Neural crest cell (in vitro differentiated cells): ENCODE measurements around the gene TIMM10. TPM values are rescaled to one million over a fixed set of nuclear protein-coding genes. Genes with fewer than 3 reads are reported as not detected.

Experiments
- DNase-seq: peaks from one replicate; pipeline ENCODE4 v3.0.0; 2021; ENCODE audit warnings: low read depth, mixed read lengths, low spot score
- H3K27ac Mint-ChIP-seq: one replicate; pipeline ENCODE4 v1.8.0; 2021; ENCODE audit warnings: mild to moderate bottlenecking, mixed read lengths; ENCODE audit not compliant: unreplicated experiment
- H3K27me3 Mint-ChIP-seq: 2 replicates; pipeline ENCODE4 v1.8.0; 2021; ENCODE audit warnings: low read depth, mild to moderate bottlenecking, mixed read lengths
- H3K36me3 Mint-ChIP-seq: 2 replicates; pipeline ENCODE4 v1.8.0; 2021; ENCODE audit warnings: low read depth, mild to moderate bottlenecking, mixed read lengths
- H3K4me1 Mint-ChIP-seq: 2 replicates; pipeline ENCODE4 v1.8.0; 2021; ENCODE audit warnings: mixed read lengths
- H3K4me3 Mint-ChIP-seq: one replicate; pipeline ENCODE4 v1.8.0; 2021; ENCODE audit warnings: mild to moderate bottlenecking, mixed read lengths
- H3K9me3 Mint-ChIP-seq: 2 replicates; pipeline ENCODE4 v1.8.0; 2021; ENCODE audit warnings: mixed read lengths
- CTCF ChIP-seq: fragments of 200-600 bp; sonication (generic); conservative IDR thresholded peaks from 2 replicates; pipeline ENCODE4 v1.5.0; 2021; ENCODE audit warnings: antibody characterized with exemption, mild to moderate bottlenecking
- total RNA-seq: library from RNA; stranded (reverse); gene quantifications from 2 replicates; pipeline ENCODE4 v1.2.1, GENCODE V29; 2021

TIMM10 gene
- total RNA-seq, 1 donor from 2014 or later = 108 TPM

DNA sequence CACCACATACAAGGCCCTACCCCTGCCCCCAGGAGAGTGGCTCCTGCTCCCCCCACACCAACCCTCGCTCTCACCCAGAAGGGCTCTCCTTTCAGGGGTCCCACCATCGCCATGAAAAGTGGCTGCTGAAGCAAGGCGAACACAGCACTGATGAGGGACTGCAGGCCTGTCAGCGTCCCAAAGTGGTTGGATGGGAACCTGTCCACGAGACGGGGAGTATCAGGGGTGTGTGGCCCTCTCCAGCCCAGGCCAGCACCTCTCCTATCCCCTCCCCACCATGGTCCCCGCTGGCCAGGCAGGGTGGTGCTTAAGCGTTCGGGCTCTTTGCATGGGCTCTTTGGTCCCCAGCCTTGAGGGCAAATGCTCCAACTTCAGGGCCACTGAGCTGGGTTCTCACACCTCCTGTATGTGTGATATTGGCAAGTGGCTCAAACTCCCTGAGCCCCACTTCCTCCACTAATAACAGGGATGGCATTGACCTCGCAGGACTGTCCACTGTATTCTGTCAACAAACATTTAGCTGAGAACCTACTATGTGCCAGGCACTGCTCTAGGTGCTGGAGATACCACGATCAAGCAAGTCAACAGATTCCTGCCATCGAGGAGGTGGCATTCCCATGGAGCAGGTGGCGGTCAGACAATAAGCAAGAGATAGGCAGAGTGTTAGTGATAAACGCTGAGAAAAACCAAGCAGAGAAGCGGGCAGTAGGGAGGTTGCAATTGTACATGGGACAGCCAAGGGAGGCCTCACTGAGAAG, 43.4 kb downstream of the TIMM10 start:
- Mint-ChIP-seq H3K27ac (peak overlapping the region; percentile 13), H3K4me3 (no peak overlapping the region), H3K36me3 (no peaks in the 10 kb centered on the region), H3K27me3 (peaks cover 15% of the 10 kb centered on the region), H3K4me1 (peaks cover 1% of the 10 kb centered on the region), H3K9me3 (no peaks in the 10 kb centered on the region)
- no peak for DNase-seq
- no peak for TF ChIP-seq CTCF

GRCh38 chr11:57485217-57485990, 45.1 kb downstream of the TIMM10 start:
- peaks cover 33% of the 10 kb centered on the region for H3K27me3 Mint-ChIP-seq
- no peak for DNase-seq
- H3K27ac Mint-ChIP-seq = no peak overlapping the region

GRCh38 chr11:57484141-57484710, 46.3 kb downstream of the TIMM10 start:
- Mint-ChIP-seq H3K4me3 (peak overlapping the region; percentile 8), H3K4me1 (peaks cover 23% of the 10 kb centered on the region), H3K27ac (no peak overlapping the region), H3K36me3 (no peaks in the 10 kb centered on the region), H3K9me3 (no peaks in the 10 kb centered on the region), H3K27me3 (peaks cover 44% of the 10 kb centered on the region)
- no peak for DNase-seq
- TF ChIP-seq CTCF = no peak

More at GRCh38 chr11:57485217-57485990, 45.1 kb downstream of the TIMM10 start:
- no peak for TF ChIP-seq CTCF
- H3K9me3 Mint-ChIP-seq = no peaks in the 10 kb centered on the region
- peaks cover 15% of the 10 kb centered on the region for H3K4me1 Mint-ChIP-seq
- H3K4me3 Mint-ChIP-seq = no peak overlapping the region
- H3K36me3 Mint-ChIP-seq = no peaks in the 10 kb centered on the region

GRCh38 chr11:57483562-57483918, 47.0 kb downstream of the TIMM10 start:
- no peaks in the 10 kb centered on the region for H3K9me3 Mint-ChIP-seq
- peaks cover 29% of the 10 kb centered on the region for H3K4me1 Mint-ChIP-seq
- H3K36me3 Mint-ChIP-seq = no peaks in the 10 kb centered on the region
- peak overlapping the region; percentile 68 for H3K4me3 Mint-ChIP-seq
- no peak for TF ChIP-seq CTCF
- H3K27ac Mint-ChIP-seq = no peak overlapping the region
- H3K27me3 Mint-ChIP-seq = peaks cover 51% of the 10 kb centered on the region
- DNase-seq = no peak

DNA sequence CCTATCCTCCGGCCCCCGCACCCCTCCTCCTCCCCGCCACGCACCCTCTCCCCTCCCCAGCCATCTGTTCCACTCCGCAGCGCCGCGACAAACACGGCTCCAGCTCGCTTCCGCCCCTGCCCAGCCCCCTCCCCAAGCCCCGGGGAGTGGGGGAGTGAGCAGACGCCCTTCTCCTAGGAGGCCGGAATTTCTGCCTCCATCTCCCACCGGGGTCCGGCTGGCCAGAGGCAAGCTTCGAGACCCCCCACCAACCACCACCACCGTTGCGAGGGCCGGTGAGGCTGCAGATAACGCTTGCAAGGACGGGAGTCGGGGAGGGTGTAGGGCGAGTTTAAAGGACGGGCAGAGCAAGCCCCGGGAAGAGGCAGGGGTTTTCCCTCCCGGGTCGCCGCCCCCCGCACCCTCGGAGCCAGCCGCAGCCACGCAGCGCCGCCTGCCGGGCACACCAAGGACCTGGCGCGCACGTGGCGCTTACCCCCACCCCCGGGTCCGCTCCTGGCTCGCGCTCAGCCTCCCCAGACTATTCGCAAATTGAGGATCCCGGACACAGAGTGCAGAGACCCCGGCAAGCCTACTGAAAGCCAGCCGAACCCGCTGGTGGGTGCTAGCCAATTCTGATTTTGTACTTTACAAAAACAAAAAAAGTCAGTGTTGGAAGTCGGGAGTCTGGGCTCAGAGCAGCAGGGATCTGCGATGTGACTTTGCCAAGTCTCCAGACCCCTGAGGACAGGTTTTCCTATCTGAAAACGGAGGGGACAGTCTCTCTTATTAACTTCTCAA, 47.6 kb downstream of the TIMM10 start:
- Mint-ChIP-seq H3K9me3 (no peaks in the 10 kb centered on the region), H3K27me3 (peaks cover 56% of the 10 kb centered on the region), H3K36me3 (no peaks in the 10 kb centered on the region)

More for the DNA sequence above, 47.6 kb downstream of the TIMM10 start:
- peaks cover 29% of the 10 kb centered on the region for H3K4me1 Mint-ChIP-seq
- H3K4me3 Mint-ChIP-seq = peak overlapping the region; percentile 81
- peak; percentile 81 for TF ChIP-seq CTCF
- DNase-seq = peak; percentile 72
- no peak overlapping the region for H3K27ac Mint-ChIP-seq
